Nephron progenitor cell (in vitro differentiated cells): ENCODE data around the gene LHX4.

Experiments used
- DNase-seq: peaks from one replicate; pipeline ENCODE4 v3.0.0; 2021
- H3K27ac Mint-ChIP-seq: 2 replicates; pipeline ENCODE4 v1.8.0; 2021; ENCODE audit warnings: mild to moderate bottlenecking, moderate library complexity, mixed read lengths
- H3K27me3 Mint-ChIP-seq: 2 replicates; pipeline ENCODE4 v1.8.0; 2021; ENCODE audit warnings: mild to moderate bottlenecking, low read depth, mixed read lengths; ENCODE audit not compliant: poor library complexity
- H3K36me3 Mint-ChIP-seq: 2 replicates; pipeline ENCODE4 v1.8.0; 2021; ENCODE audit warnings: low read depth, mixed read lengths
- H3K4me1 Mint-ChIP-seq: 2 replicates; pipeline ENCODE4 v1.8.0; 2021; ENCODE audit warnings: mixed read lengths
- H3K4me3 Mint-ChIP-seq: 2 replicates; pipeline ENCODE4 v1.8.0; 2021; ENCODE audit warnings: mild to moderate bottlenecking, moderate library complexity, mixed read lengths
- H3K9me3 Mint-ChIP-seq: 2 replicates; pipeline ENCODE4 v1.8.0; 2021; ENCODE audit warnings: mild to moderate bottlenecking, moderate library complexity, mixed read lengths
- CTCF ChIP-seq: fragments of 200-600 bp; sonication (generic); IDR thresholded peaks from 2 replicates; pipeline ENCODE4 v1.5.0; 2021; ENCODE audit warnings: antibody characterized with exemption

Gene LHX4

GRCh38 chr1:180194546-180195207, 35.4 kb upstream of the LHX4 start:
- TF ChIP-seq CTCF = no peak
- peaks cover 39% of the 10 kb centered on the region for H3K36me3 Mint-ChIP-seq
- no peak overlapping the region for H3K4me3 Mint-ChIP-seq
- H3K9me3 Mint-ChIP-seq = no peaks in the 10 kb centered on the region
- H3K27ac Mint-ChIP-seq = no peak overlapping the region
- DNase-seq = no peak
- H3K4me1 Mint-ChIP-seq = peaks cover 10% of the 10 kb centered on the region
- H3K27me3 Mint-ChIP-seq = peaks cover 17% of the 10 kb centered on the region

GRCh38 chr1:180195401-180195800, 34.7 kb upstream of the LHX4 start:
- DNase-seq = no peak
- no peak overlapping the region for H3K27ac Mint-ChIP-seq
- H3K9me3 Mint-ChIP-seq = no peaks in the 10 kb centered on the region
- H3K4me1 Mint-ChIP-seq = peaks cover 10% of the 10 kb centered on the region
- TF ChIP-seq CTCF = no peak
- H3K36me3 Mint-ChIP-seq = peaks cover 37% of the 10 kb centered on the region
- no peak overlapping the region for H3K4me3 Mint-ChIP-seq
- H3K27me3 Mint-ChIP-seq = peaks cover 17% of the 10 kb centered on the region

GRCh38 chr1:180195916-180196315, 34.1 kb upstream of the LHX4 start:
- no peak for DNase-seq
- H3K36me3 Mint-ChIP-seq = peaks cover 34% of the 10 kb centered on the region
- no peak overlapping the region for H3K27ac Mint-ChIP-seq
- TF ChIP-seq CTCF = no peak
- no peaks in the 10 kb centered on the region for H3K9me3 Mint-ChIP-seq
- H3K4me3 Mint-ChIP-seq = no peak overlapping the region
- H3K4me1 Mint-ChIP-seq = peaks cover 10% of the 10 kb centered on the region
- peaks cover 20% of the 10 kb centered on the region for H3K27me3 Mint-ChIP-seq

GRCh38 chr1:180196436-180197003, 33.5 kb upstream of the LHX4 start:
- H3K4me1 Mint-ChIP-seq = peaks cover 12% of the 10 kb centered on the region
- H3K27ac Mint-ChIP-seq = no peak overlapping the region
- no peak overlapping the region for H3K4me3 Mint-ChIP-seq
- DNase-seq = no peak
- H3K9me3 Mint-ChIP-seq = no peaks in the 10 kb centered on the region
- H3K36me3 Mint-ChIP-seq = peaks cover 28% of the 10 kb centered on the region
- TF ChIP-seq CTCF = no peak
- peaks cover 24% of the 10 kb centered on the region for H3K27me3 Mint-ChIP-seq

GRCh38 chr1:180197231-180197630, 32.8 kb upstream of the LHX4 start:
- TF ChIP-seq CTCF = no peak
- DNase-seq = no peak
- Mint-ChIP-seq H3K36me3 (peaks cover 22% of the 10 kb centered on the region), H3K4me1 (peaks cover 15% of the 10 kb centered on the region), H3K4me3 (no peak overlapping the region), H3K9me3 (no peaks in the 10 kb centered on the region), H3K27ac (no peak overlapping the region), H3K27me3 (peaks cover 29% of the 10 kb centered on the region)

GRCh38 chr1:180198196-180198595, 31.9 kb upstream of the LHX4 start:
- TF ChIP-seq CTCF = no peak

More at GRCh38 chr1:180198196-180198595, 31.9 kb upstream of the LHX4 start:
- DNase-seq = no peak
- Mint-ChIP-seq H3K27ac (no peak overlapping the region), H3K4me3 (no peak overlapping the region), H3K9me3 (no peaks in the 10 kb centered on the region), H3K4me1 (peaks cover 9% of the 10 kb centered on the region), H3K36me3 (peaks cover 13% of the 10 kb centered on the region), H3K27me3 (peaks cover 25% of the 10 kb centered on the region)
